CD4-positive, alpha-beta T cell treated with Interleukin-21 for 1 hour (primary cell): ENCODE data around the gene NPR3.

ENCODE experiments used
- DNase-seq: peaks from one replicate; pipeline ENCODE4 v3.0.0-alpha.2; 2020

NPR3 gene

GRCh38 chr5:32712481-32713360 lies 1.6 kb downstream of the NPR3 start:
- no peak for DNase-seq

- DNase-seq: no peak
Observed at GRCh38 chr5:32713361-32713769, 2.2 kb downstream of the NPR3 start.

GRCh38 chr5:32713770-32714381 lies 2.8 kb downstream of the NPR3 start:
- no peak for DNase-seq

DNA sequence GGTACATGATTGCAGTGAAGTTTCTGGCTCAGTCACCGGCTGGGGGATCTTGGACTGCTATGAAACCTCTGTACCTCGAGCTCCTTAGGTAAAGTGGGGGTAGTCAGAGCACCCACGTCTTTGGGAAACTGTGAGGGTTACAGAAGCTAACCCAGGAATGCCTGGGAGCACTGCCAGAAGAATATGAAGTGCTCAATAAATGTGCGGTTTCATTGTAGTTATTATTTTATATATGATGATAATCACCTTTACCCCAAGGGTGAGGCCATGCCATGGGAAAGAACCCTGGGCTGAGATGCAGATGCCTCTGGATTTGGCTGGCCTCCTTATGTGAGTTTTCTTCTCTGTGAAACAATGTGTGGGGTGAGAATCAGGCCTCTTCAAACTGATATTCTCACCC lies 3.7 kb downstream of the NPR3 start:
- no peak for DNase-seq

DNA sequence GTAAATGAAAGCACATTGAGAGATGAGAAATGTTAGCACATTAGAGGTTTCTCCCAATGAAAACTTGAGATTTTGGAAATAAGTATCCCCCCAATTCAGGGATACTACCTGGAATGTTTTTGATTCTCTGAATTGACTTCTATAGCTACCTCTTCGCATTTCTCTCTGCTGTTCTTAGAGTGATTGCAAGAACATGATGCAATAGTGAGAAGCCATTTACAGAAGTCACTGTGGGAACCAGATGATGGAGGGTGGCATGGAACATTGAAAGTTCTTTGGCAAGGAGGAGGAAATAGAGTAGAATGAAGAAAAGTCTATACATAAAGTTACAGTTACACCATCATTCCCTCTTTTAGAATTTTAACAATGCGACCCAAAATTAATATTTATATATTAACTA lies 9.2 kb downstream of the NPR3 start:
- DNase-seq: no peak

DNA sequence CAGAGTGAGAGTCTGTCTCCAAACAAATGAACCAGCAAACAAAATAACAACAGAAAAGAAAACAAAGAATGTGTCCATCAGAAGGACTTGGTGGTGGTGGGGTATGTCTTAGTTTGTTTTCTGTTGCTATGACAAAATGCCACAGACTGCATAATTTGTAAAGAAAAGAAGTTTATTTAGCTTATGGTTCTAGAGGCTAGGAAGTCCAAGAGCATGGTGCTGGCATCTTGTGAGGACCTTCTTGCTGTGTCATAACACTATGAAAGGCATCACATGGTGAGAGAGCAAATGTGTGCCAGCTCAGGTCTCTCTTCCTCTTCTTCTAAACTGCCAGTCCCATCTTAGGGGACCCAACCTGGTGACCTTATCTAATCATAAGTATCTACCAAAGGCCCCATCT lies 10.5 kb downstream of the NPR3 start:
- DNase-seq: no peak

- no peak for DNase-seq
Observed at GRCh38 chr5:32722957-32723356, 11.8 kb downstream of the NPR3 start.

DNA sequence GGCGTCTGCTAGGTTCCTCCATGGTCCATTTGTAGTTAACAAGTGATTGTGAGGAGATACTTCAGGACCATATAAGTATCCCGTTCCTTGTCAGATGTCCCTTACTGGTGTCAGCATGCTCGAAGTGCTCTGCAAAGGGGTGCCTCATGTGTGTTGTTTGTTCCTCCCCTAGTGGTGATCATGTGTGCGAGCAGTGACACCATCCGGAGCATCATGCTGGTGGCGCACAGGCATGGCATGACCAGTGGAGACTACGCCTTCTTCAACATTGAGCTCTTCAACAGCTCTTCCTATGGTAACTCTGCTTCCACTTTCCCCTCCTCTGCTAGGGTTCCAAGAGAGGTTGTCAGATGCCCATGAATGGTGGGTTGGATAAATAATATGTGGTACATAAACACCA lies 13.4 kb downstream of the NPR3 start:
- no peak for DNase-seq

GRCh38 chr5:32726086-32726557 lies 15.0 kb downstream of the NPR3 start:
- no peak for DNase-seq

- DNase-seq: no peak
Observed at GRCh38 chr5:32729651-32730050, 18.5 kb downstream of the NPR3 start.

- DNase-seq: no peak
Observed at GRCh38 chr5:32733590-32734340, 22.6 kb downstream of the NPR3 start.

DNA sequence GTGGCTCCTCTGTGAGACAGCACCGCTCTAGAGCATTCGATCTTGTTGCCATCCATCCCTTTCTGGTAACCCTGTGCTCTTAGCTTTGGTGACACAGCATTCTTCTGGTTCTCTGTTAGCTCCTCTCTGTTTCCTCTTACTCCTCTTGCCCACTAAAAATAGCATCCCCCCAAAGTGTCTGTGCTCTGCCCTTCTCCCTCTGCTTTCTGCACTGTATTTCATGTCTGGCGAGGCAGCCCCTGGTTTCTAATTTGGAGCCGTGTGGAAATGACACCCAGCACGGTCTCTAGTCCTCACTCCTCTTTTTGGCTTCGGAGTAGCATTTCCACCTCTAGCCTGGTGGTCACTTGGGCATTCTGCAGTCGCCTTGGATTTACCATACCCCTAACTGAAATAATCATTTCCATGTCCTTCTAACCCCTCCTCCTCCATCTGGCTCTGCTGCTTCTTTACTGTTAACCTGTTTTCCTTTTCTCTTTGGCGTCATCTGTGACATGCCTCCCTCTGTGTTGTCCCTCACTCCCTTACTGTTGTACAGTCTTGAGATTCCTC lies 23.8 kb downstream of the NPR3 start:
- DNase-seq: no peak

GRCh38 chr5:32735512-32735911 lies 24.4 kb downstream of the NPR3 start:
- DNase-seq: no peak

DNA sequence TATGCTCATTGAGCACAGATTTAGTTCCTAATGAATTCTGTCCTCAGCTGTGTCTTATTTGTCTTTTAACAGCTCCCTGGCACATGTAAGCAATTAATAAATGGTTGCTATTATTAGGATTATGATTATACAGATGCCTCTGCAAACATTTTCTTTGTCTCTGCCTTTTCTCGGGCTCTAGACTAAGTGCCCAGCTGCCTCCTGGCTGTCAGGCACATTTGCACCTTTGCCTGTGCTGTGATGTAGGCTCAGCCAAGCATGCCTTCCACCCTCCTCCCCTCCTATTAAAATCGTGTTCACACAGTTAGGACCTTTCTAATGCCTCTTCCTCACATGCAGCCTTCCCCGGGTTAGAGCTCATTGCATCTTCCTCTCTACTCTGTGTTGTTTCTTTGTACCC lies 25.7 kb downstream of the NPR3 start:
- DNase-seq: no peak

DNA sequence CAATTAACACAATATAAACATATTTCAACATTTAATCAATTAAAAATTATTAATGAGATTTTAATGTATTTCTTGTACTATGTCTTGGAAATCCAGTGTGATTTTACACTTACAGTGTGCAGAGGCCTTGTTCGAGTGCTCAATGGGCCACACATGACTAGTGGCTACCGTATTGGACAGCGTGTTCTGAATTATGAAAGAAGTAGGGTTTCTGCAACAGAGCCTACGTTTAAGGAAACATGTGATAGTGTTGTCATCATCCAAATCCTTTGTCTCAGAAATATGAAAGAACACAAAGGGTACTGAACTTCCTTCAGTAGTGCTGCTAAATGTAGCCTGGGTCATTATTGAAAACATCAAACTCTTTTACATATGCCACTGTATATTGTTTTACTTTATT lies 29.5 kb downstream of the NPR3 start:
- DNase-seq: no peak

- no peak for DNase-seq
Observed at GRCh38 chr5:32745317-32745716, 34.2 kb downstream of the NPR3 start.

- DNase-seq: no peak
Observed at GRCh38 chr5:32752411-32752810, 41.3 kb downstream of the NPR3 start.

DNA sequence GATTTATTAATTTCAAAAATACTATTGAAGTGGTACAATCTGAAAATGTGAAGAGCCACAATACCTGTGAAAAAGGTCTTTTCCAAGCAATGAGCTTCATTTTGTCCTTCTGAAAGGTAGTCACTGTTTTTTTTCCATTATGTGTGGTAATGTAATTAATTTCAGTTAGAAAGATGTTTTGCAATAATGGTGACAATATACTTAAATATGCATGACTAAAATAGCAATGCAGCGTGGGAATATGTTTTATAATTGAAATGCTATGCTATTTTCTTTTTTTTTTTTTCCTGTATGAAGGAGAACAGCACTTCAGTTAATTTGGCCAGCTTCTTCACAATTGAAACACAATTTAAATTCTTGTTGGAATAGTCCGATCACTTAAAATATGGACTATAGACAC lies 41.9 kb downstream of the NPR3 start:
- DNase-seq: no peak

DNA sequence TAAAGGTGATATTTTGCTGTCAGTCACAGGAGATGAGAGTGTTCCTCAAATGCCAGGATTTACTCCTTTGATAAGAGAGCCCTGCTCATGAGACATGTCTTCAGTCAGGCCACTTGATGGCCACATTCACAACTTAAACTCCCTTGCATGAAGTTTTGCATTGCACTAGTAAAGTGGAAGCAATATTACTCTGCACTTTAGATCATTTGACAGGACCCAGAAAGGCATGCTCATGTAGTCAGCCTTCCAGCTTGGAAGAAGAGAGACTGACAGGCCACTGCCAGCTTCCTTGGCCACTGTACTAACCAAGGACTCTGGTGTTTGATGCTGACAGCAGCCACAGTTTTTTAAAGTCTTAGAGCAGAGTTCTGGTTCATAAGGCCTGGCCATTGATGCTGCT lies 42.6 kb downstream of the NPR3 start:
- DNase-seq: no peak

DNA sequence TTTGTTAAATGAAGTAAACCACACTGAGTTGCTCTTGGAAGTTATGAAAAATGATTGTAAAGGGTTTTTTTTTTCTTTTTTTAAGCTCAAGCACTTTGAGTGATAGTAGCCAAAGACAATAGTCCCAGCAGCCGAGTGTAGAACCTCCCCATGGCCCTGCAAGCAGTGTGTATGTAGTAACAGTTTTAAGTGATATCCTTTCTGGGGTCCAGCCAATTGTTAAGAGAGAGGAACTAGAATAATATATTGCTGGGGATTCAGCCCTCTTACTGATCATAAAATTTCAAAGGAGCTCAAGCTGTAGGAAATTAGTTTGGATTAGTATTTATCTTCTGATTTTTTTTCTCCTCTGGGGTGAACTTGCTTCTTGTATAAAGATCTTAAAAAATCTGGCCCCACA lies 43.2 kb downstream of the NPR3 start:
- no peak for DNase-seq

GRCh38 chr5:32760091-32760509 lies 49.0 kb downstream of the NPR3 start:
- no peak for DNase-seq

DNA sequence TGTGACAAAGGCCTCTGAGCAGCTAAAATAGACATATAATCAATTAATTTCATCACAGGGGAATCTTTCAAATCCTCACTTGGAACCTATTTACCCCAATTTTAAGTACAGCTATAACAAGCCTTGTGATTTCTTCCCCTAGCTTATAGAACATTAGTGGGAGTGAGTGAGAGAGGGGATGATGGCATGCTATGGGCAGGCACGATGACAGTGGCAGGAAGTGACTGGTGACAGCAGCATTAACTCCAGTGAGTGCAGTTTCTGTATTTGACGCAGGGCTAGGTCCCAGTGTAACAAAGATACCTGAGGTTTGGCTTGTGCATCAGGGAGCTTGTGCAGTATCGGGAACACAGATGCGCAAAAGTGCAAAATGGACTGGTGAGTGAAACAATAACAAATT lies 54.1 kb downstream of the NPR3 start:
- DNase-seq: no peak

DNA sequence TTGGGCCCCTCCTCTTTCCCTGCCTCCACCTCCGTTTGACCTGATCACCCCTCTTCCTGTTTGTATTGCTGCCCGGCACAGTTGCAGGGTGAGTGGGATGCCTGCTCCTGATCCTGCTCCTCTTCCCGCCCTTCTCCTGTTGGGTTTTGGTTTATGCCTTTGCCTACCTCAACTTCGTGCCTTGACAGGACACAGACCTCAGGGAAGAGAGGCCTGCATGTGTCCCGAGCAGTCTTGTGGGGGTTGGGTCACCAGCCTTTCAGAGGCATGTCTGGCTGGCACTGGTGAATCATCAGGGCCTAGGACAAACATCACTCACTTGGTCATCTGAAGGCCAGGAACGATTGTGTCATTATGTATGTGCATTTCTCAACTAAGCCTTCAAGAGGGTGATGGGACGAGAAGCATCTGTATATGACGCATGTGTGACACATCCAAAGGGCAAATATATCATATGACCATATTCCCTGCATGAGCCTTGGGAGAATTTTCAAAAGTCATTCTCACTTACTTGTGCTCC lies 56.9 kb downstream of the NPR3 start:
- no peak for DNase-seq
